GM21423 (cell line): ENCODE results near the gene DNAH8.
"Not testable (repeated sequence)": the region's sequence is repeated elsewhere in the genome, so short reads cannot be mapped to it uniquely, and the experiment has no call there.

Experiments used
- ATAC-seq: cut with Tn5 transposase; IDR thresholded peaks from one replicate; pipeline ENCODE4 v1.9.1; 2021; ENCODE audit warnings: mild to moderate bottlenecking, moderate library complexity; ENCODE audit not compliant: unreplicated experiment

The DNAH8 gene

GRCh38 chr6:38831865-38832264, 116.8 kb downstream of the DNAH8 start:
- no peak for ATAC-seq

- no peak for ATAC-seq
These were observed 118.2 kb downstream of the DNAH8 start for GRCh38 chr6:38833320-38833719.

- no peak for ATAC-seq
These were observed 121.5 kb downstream of the DNAH8 start for GRCh38 chr6:38836585-38836984.

GRCh38 chr6:38837101-38837500, 122.0 kb downstream of the DNAH8 start:
- ATAC-seq = no peak

GRCh38 chr6:38843798-38844197, 128.7 kb downstream of the DNAH8 start:
- ATAC-seq = no peak

GRCh38 chr6:38845931-38846330, 130.8 kb downstream of the DNAH8 start:
- no peak for ATAC-seq

GRCh38 chr6:38846361-38846760, 131.2 kb downstream of the DNAH8 start:
- no peak for ATAC-seq

- ATAC-seq = no peak
These were observed 131.7 kb downstream of the DNAH8 start for GRCh38 chr6:38846844-38847243.

GRCh38 chr6:38847497-38847896, 132.4 kb downstream of the DNAH8 start:
- no peak for ATAC-seq

GRCh38 chr6:38848760-38849159, 133.6 kb downstream of the DNAH8 start:
- ATAC-seq = no peak

- ATAC-seq = no peak
These were observed 137.1 kb downstream of the DNAH8 start for GRCh38 chr6:38852215-38852614.

GRCh38 chr6:38853236-38853635, 138.1 kb downstream of the DNAH8 start:
- no peak for ATAC-seq

GRCh38 chr6:38856492-38856891, 141.4 kb downstream of the DNAH8 start:
- no peak for ATAC-seq

GRCh38 chr6:38857815-38858214, 142.7 kb downstream of the DNAH8 start:
- ATAC-seq = no peak

GRCh38 chr6:38860041-38860440, 144.9 kb downstream of the DNAH8 start:
- no peak for ATAC-seq

GRCh38 chr6:38861926-38862401, 146.9 kb downstream of the DNAH8 start:
- no peak for ATAC-seq

- ATAC-seq = no peak
These were observed 150.5 kb downstream of the DNAH8 start for GRCh38 chr6:38865521-38866174.

- no peak for ATAC-seq
These were observed 152.6 kb downstream of the DNAH8 start for GRCh38 chr6:38867726-38868125.

- no peak for ATAC-seq
These were observed 156.8 kb downstream of the DNAH8 start for GRCh38 chr6:38871741-38872568.

- no peak for ATAC-seq
These were observed 157.9 kb downstream of the DNAH8 start for GRCh38 chr6:38873001-38873400.

GRCh38 chr6:38873816-38874215, 158.7 kb downstream of the DNAH8 start:
- not testable (repeated sequence) for ATAC-seq

- ATAC-seq = no peak
These were observed 161.4 kb downstream of the DNAH8 start for GRCh38 chr6:38876475-38876874.
